Measurements from ENCODE around the gene CNGA2. TPM values are rescaled to one million over a fixed set of nuclear protein-coding genes. Genes with fewer than 3 reads are reported as not detected.

Gene CNGA2
- total and polyA plus RNA-seq, 12 donors: not detected

DNA sequence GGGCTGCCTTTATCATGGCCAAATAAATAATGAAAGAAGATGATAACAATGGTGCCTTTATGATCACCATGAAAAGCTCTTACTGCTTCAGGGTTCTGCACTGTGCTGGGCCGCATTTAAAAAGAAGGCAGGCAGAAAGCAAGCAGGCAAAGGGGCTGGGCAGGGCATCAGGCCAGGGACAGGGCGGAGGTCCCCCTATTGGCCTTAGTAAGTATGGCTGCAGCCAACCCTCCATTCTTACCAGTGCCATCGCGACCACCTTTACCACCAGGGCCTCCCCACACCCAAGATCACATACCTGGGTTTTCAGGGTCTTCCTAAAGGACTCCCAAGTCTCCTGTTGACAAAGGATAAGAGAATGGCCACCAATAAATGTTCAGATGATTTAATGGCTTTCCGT, 38.9 kb downstream of the CNGA2 start:
- no peaks in the 10 kb centered on the region for H3K27me3 ChIP-seq
- H3K36me3 ChIP-seq (replicated peaks in 1 of 2): no peaks in the 10 kb centered on the region
- no peaks in the 10 kb centered on the region for H3K9me3 ChIP-seq (replicated peaks in 1 of 3)
- no peaks in the 10 kb centered on the region for H3K4me1 ChIP-seq (replicated peaks in 1 of 2)
- no peak overlapping the region for H3K4me3 ChIP-seq
- 51 to 94% (median 75%) methylated on average over 5 of the region's 5 CpGs for WGBS, 4 donors
- TF ChIP-seq POLR2A (IDR thresholded peaks at IDR 0.05) (no peak), CTCF (IDR thresholded peaks at IDR 0.05) (no peak)
- H3K27ac ChIP-seq: no peak overlapping the region
- no peak for DNase-seq
- intact Hi-C loops (cut with DNase I): no loop called here

GRCh38 chrX:151774421-151774820, 39.9 kb downstream of the CNGA2 start:
- no peak for TF ChIP-seq POLR2A (IDR thresholded peaks at IDR 0.05)
- no peak for TF ChIP-seq CTCF (IDR thresholded peaks at IDR 0.05)
- intact Hi-C loops (cut with DNase I): no loop called here
- no peaks in the 10 kb centered on the region for H3K9me3 ChIP-seq (replicated peaks in 1 of 3)
- H3K27me3 ChIP-seq: no peaks in the 10 kb centered on the region
- 55 to 94% (median 68%) methylated on average over 2 to 3 of the region's 3 CpGs for WGBS, 4 donors
- no peaks in the 10 kb centered on the region for H3K4me1 ChIP-seq (replicated peaks in 1 of 2)
- no peak overlapping the region for H3K4me3 ChIP-seq
- no peaks in the 10 kb centered on the region for H3K36me3 ChIP-seq (replicated peaks in 1 of 2)
- DNase-seq: no peak
- H3K27ac ChIP-seq: no peak overlapping the region

GRCh38 chrX:151776181-151776731, 41.7 kb downstream of the CNGA2 start:
- no peak for DNase-seq
- intact Hi-C loops (cut with DNase I): no loop called here
- H3K4me1 ChIP-seq (replicated peaks in 1 of 2): no peaks in the 10 kb centered on the region
- no peaks in the 10 kb centered on the region for H3K9me3 ChIP-seq (replicated peaks in 1 of 3)
- no peak overlapping the region for H3K27ac ChIP-seq
- TF ChIP-seq CTCF (IDR thresholded peaks at IDR 0.05) (no peak), POLR2A (IDR thresholded peaks at IDR 0.05) (no peak)
- H3K4me3 ChIP-seq: no peak overlapping the region
- 66 to 90% (median 79%) methylated on average over 4 to 13 of the region's 13 CpGs for WGBS, 4 donors
- H3K36me3 ChIP-seq (replicated peaks in 1 of 2): no peaks in the 10 kb centered on the region
- no peaks in the 10 kb centered on the region for H3K27me3 ChIP-seq

DNA sequence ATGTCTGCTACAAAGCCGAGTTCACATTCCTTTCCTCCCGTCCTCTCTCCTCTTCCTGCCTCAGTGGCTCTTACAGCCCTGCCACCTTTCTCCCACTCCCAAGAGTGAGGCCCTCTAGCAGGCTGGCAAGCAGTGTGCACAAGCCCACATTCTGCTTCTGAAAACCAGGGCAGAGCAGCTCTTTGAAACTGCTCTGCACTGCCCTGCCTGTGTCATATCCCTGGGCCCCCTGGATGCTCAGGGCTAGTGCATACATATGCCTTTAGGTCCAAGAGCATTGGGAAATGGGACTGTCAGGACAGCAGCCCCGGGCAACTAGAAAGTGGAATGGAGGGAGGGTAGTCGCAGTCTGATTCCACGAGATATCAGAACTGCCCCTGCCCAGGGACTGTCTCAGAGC, 42.4 kb downstream of the CNGA2 start:
- TF ChIP-seq CTCF (IDR thresholded peaks at IDR 0.05): no peak
- no peak for TF ChIP-seq POLR2A (IDR thresholded peaks at IDR 0.05)
- no peak for DNase-seq
- no peak overlapping the region for H3K27ac ChIP-seq
- H3K27me3 ChIP-seq: no peaks in the 10 kb centered on the region
- WGBS, 4 donors: 71 to 91% (median 81%) methylated on average over 4 to 5 of the region's 5 CpGs
- intact Hi-C loops (cut with DNase I): no loop called here
- no peaks in the 10 kb centered on the region for H3K4me1 ChIP-seq (replicated peaks in 1 of 2)
- H3K4me3 ChIP-seq: no peak overlapping the region
- no peaks in the 10 kb centered on the region for H3K36me3 ChIP-seq (replicated peaks in 1 of 2)
- no peaks in the 10 kb centered on the region for H3K9me3 ChIP-seq (replicated peaks in 1 of 3)
